HepG2 (cell line): ENCODE results near the gene HOXD9. TPM values are rescaled to one million over a fixed set of nuclear protein-coding genes. Genes with fewer than 3 reads are reported as not detected.
A peak's percentile ranks its signal among the peaks of the same experiment; 100 is the strongest.

Experiments
- ATAC-seq: fragments of 200-7000 bp; cut with Tn5 transposase; 3 replicates; pipeline ENCODE4 v1.9.1; 2020; ENCODE audit warnings: mild to moderate bottlenecking, moderate library complexity
- BruUV-seq: library from RNA; stranded (reverse); fragments of 400-500 nt; replicated peaks from 2 replicates; lab custom pipeline; 2021; lab: Mats Ljungman, UMichigan
- CTCF ChIA-PET: fragments of 300-600 bp; formaldehyde crosslinking; extraction: SDS; loops from one replicate; lab custom pipeline; 2021; ENCODE audit warnings: low total read pairs, inconsistent platforms, low intra/inter-chr PET ratio; lab: Yijun Ruan, JAX
- POLR2A ChIA-PET: fragments of 350-600 bp; sonication (Branson Sonifier 250); formaldehyde crosslinking; loops from one replicate; lab custom pipeline; 2020; ENCODE audit warnings: antibody characterized with exemption, inconsistent platforms; lab: Yijun Ruan, JAX
- DNase-seq: peaks from one replicate; pipeline ENCODE4 v3.0.0-alpha.2; 2015; ENCODE audit warnings: low spot score
- FAIRE-seq: peaks from 3 replicates; lab custom pipeline; 2011; peaks lifted over from hg19 to GRCh38; lab: Jason Lieb, UNC
- H2AFZ ChIP-seq: one replicate; pipeline ENCODE4 v1.6.1; 2011; ENCODE audit warnings: low read length, inconsistent platforms
- H3K27ac ChIP-seq: fragments of 300-600 bp; 3 replicates; pipeline ENCODE4 v1.8.0; 2011; ENCODE audit warnings: mixed run types, mild to moderate bottlenecking, mixed read lengths, low read length, inconsistent platforms; ENCODE audit not compliant: insufficient read depth; ENCODE audit errors: extremely low read length
- H3K27me3 ChIP-seq, 2 experiments: fragments of 200-600 bp in 1 of 2; 2 replicates in 1 of 2; 3 replicates in 1 of 2; pipeline versions ENCODE4 v1.6.0 to v1.8.0; 2011; ENCODE audit warnings: low read length in 2 of 2, mild to moderate bottlenecking in 2 of 2, moderate library complexity in 2 of 2, inconsistent platforms in 1 of 2; ENCODE audit not compliant: insufficient read depth in 2 of 2, control insufficient read depth in 1 of 2
- H3K36me3 ChIP-seq, 2 experiments: fragments of 200-600 bp in 1 of 2; replicated peaks in 1 of 2; 2 replicates in 1 of 2; 3 replicates in 1 of 2; pipeline versions ENCODE4 v1.5.1 to v1.8.0; 2011; ENCODE audit warnings: low read length in 2 of 2, inconsistent platforms in 1 of 2; ENCODE audit not compliant: insufficient read depth in 2 of 2, control insufficient read depth in 1 of 2
- H3K4me1 ChIP-seq: 2 replicates; pipeline ENCODE4 v1.5.1; 2012; ENCODE audit warnings: low read length, inconsistent platforms; ENCODE audit not compliant: insufficient read depth
- H3K4me2 ChIP-seq: 2 replicates; pipeline ENCODE4 v1.6.0; 2011; ENCODE audit warnings: low read depth, low read length, inconsistent platforms
- H3K4me3 ChIP-seq, 3 experiments: fragments of 200-600 bp in 1 of 3; sonication (generic), shearing (Covaris generic) in 1 of 3; replicated peaks in 1 of 3; 2 replicates each; pipeline ENCODE4 v1.5.1; 2011 to 2016; ENCODE audit warnings: low read length in 3 of 3, inconsistent platforms in 2 of 3, low read depth in 2 of 3, mild to moderate bottlenecking in 2 of 3, control low read depth in 1 of 3, mixed read lengths in 1 of 3; ENCODE audit not compliant: insufficient read depth in 1 of 3
- H3K79me2 ChIP-seq: one replicate; pipeline ENCODE4 v1.6.1; 2011; ENCODE audit warnings: low read length, inconsistent platforms; ENCODE audit not compliant: insufficient read depth
- H3K9ac ChIP-seq: 2 replicates; pipeline ENCODE4 v1.6.0; 2011; ENCODE audit warnings: mild to moderate bottlenecking, low read depth, low read length, inconsistent platforms; ENCODE audit not compliant: insufficient read depth
- H3K9me3 ChIP-seq: 2 replicates; pipeline ENCODE4 v1.5.1; 2012; ENCODE audit warnings: mild to moderate bottlenecking, low read length
- H4K20me1 ChIP-seq: 2 replicates; pipeline ENCODE4 v1.6.0; 2011; ENCODE audit warnings: inconsistent platforms, mild to moderate bottlenecking, low read length, moderate library complexity; ENCODE audit not compliant: insufficient read depth
- ATRX ChIP-seq: sonication (generic); formaldehyde crosslinking; IDR thresholded peaks from 2 replicates; pipeline ENCODE4 v1.4.0; 2020; ENCODE audit warnings: missing genetic modification reagents, borderline replicate concordance
- CTCF ChIP-seq: sonication (generic); formaldehyde crosslinking; IDR thresholded peaks from 2 replicates; pipeline ENCODE4 v1.5.0; 2020; ENCODE audit warnings: mild to moderate bottlenecking, missing genetic modification reagents, moderate library complexity
- ELF3 ChIP-seq: IDR thresholded peaks from 2 replicates; pipeline ENCODE4 v1.6.1; 2016; ENCODE audit warnings: missing genetic modification reagents, missing compliant biosample characterization
- MAFG ChIP-seq: sonication (generic); formaldehyde crosslinking; IDR thresholded peaks from 2 replicates; pipeline ENCODE4 v1.5.1; 2020; ENCODE audit warnings: mild to moderate bottlenecking, missing genetic modification reagents
- ZNF180 ChIP-seq: sonication (generic); formaldehyde crosslinking; IDR thresholded peaks from 2 replicates; pipeline ENCODE4 v1.4.0; 2020; ENCODE audit warnings: low read depth, missing genetic modification reagents, borderline replicate concordance
- ZNF333 ChIP-seq: sonication (generic); formaldehyde crosslinking; IDR thresholded peaks from 2 replicates; pipeline ENCODE4 v1.4.0; 2020; ENCODE audit warnings: mild to moderate bottlenecking, missing genetic modification reagents, borderline replicate concordance
- ZNF704 ChIP-seq: sonication (generic); formaldehyde crosslinking; IDR thresholded peaks from 2 replicates; pipeline ENCODE4 v1.8.1; 2023; ENCODE audit warnings: mild to moderate bottlenecking, inconsistent platforms, moderate library complexity, missing genetic modification reagents, borderline replicate concordance
- ZNF747 ChIP-seq: sonication (generic); formaldehyde crosslinking; IDR thresholded peaks from 2 replicates; pipeline ENCODE4 v1.8.1; 2023; ENCODE audit warnings: missing genetic modification reagents, mild to moderate bottlenecking, borderline replicate concordance
- WGBS: methylation state at CpG from one replicate; pipeline ENCODE4 v1.1.6; 2017; ENCODE audit warnings: low lambda C conversion rate; 5-methylcytosine and 5-hydroxymethylcytosine counted together
- in situ Hi-C: cut with HindIII; loops from 2 replicates; pipeline ENCODE4 v1.10.0; 2017; ENCODE audit warnings: low pct_unique_long_range_greater_than_20kb; ENCODE audit not compliant: extremely low pct_ligation_motif_present
- intact Hi-C: fragments of 100-400 bp; cut with micrococcal nuclease; formaldehyde crosslinking; loops from one replicate; pipeline ENCODE4 v1.10.0; 2022; ENCODE audit not compliant: unreplicated experiment
- polyA plus RNA-seq, 8 experiments: library from polyadenylated mRNA; depleted of rRNA in 3 of 8; stranded (reverse) in 7 of 8; unstranded in 1 of 8; fragments of >200 nt; fragmentation: Illumina TruSeq in 4 of 8; extraction: Trizol in 4 of 8; gene quantifications; 2 replicates each; pipeline versions ENCODE4 v1.2.1 to v1.2.3, GENCODE V29; 2011 to 2016; ENCODE audit warnings: low read depth in 4 of 8, missing spikeins in 1 of 8, mixed read lengths in 1 of 8; ENCODE audit not compliant: insufficient read depth in 1 of 8
- total RNA-seq, 5 experiments: library from RNA; depleted of rRNA; stranded (reverse); fragments of >200 nt; fragmentation: Illumina TruSeq; extraction: Trizol; gene quantifications; 2 replicates each; pipeline ENCODE4 v1.2.3, GENCODE V29; 2016; ENCODE audit warnings: low read depth in 1 of 5
- TF ChIP-seq, protein P1 (sequence below): sonication (generic); formaldehyde crosslinking; IDR thresholded peaks from 2 replicates; pipeline ENCODE4 v1.9.0; 2021; ENCODE audit warnings: missing genetic modification reagents, mild to moderate bottlenecking, borderline replicate concordance

HOXD9 gene
- total and polyA plus RNA-seq, 2 of the 13 experiments (the other 11 are each of a cell fraction or from before 2014, with no cell fraction given): not detected

GRCh38 chr2:176158855-176159662 is 36.5 kb downstream of the HOXD9 start:
- Histone ChIP-seq H3K9me3 (no peaks in the 10 kb centered on the region), H3K79me2 (no peaks in the 10 kb centered on the region), H3K4me1 (peaks cover 52% of the 10 kb centered on the region), H3K4me3 (peak overlapping the region in 2 of 3 experiments; percentile 29 to 61; a peak in 1 of 6 replicates), H3K36me3 (no peaks in the 10 kb centered on the region), H3K9ac (no peak overlapping the region), H3K4me2 (peak overlapping the region; percentile 64), H2AFZ (no peak overlapping the region), H3K27ac (no peak overlapping the region), H3K27me3 (peaks cover 14 to 98% of the 10 kb centered on the region in 2 experiments), H4K20me1 (no peaks in the 10 kb centered on the region)
- FAIRE-seq: no peak
- ChIA-PET POLR2A (no interaction called here), CTCF (no interaction called here)
- in situ Hi-C loops: no loop called here
- DNase-seq: no peak
- intact Hi-C loops: no loop called here
- 20% methylated on average over 32 of the region's 39 CpGs for WGBS
- TF ChIP-seq ZNF333 (CRISPR knock-in tag) (0 out of 2 replicates have a peak, but pooled peaks have one; percentile 22), ZNF704 (CRISPR knock-in tag) (no peak)
- no TSS peak for BruUV-seq
- peak; percentile 34 for ATAC-seq

DNA sequence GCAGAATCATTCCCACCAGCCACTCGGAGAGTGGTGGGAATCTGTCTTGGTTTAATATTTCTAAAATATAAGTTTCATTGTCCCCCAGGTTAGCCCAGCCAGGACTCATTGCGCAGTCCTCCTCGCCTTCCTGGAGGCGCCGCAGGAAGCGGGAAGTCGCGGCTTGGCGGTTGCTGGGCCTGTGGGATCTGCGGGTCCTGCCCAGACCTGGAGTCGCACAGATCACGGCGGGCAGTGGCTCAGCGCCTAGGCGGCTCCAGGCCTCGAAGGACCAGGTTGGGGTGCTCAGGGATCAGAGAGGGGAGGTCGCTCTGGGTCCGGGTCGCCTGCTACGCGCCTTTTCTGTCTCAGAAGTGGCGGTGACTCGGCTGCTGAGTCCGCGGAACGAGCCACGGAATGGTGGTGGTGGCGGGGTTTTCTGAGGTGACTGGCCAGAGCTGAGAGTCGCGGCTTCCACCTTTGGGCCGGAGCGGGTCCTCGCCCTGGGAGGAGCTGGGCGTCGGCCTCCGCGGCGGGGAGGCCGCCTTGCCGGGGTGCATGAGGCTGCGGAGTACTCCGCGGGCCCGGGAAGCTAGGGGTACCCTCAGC is 37.2 kb downstream of the HOXD9 start:
- DNase-seq: no peak
- WGBS: 11% methylated on average over 44 of the region's 44 CpGs
- TF ChIP-seq, protein P1, sequence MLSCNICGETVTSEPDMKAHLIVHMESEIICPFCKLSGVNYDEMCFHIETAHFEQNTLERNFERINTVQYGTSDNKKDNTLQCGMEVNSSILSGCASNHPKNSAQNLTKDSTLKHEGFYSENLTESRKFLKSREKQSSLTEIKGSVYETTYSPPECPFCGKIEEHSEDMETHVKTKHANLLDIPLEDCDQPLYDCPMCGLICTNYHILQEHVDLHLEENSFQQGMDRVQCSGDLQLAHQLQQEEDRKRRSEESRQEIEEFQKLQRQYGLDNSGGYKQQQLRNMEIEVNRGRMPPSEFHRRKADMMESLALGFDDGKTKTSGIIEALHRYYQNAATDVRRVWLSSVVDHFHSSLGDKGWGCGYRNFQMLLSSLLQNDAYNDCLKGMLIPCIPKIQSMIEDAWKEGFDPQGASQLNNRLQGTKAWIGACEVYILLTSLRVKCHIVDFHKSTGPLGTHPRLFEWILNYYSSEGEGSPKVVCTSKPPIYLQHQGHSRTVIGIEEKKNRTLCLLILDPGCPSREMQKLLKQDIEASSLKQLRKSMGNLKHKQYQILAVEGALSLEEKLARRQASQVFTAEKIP (CRISPR knock-in tag): no peak
- no peak for TF ChIP-seq ATRX (CRISPR knock-in tag)
- no peak for TF ChIP-seq CTCF
- TF ChIP-seq ZNF180 (CRISPR knock-in tag): no peak
- TF ChIP-seq ZNF747 (CRISPR knock-in tag): 0 out of 2 replicates have a peak, but pooled peaks have one; percentile 30
- peak; percentile 27; the same call in 1 of the 2 replicates for TF ChIP-seq ELF3 (CRISPR knock-in tag)
- peak; percentile 58; the same call in 1 of the 2 replicates for TF ChIP-seq MAFG (CRISPR knock-in tag)

More for the DNA sequence above, 37.2 kb downstream of the HOXD9 start:
- peaks cover 17 to 98% of the 10 kb centered on the region in 2 experiments for H3K27me3 ChIP-seq
- FAIRE-seq: no peak
- H3K4me2 ChIP-seq: peak overlapping the region; percentile 64
- H3K9me3 ChIP-seq: no peaks in the 10 kb centered on the region
- intact Hi-C loops: no loop called here
- no peak overlapping the region for H2AFZ ChIP-seq
- CTCF ChIA-PET: no interaction called here
- H3K27ac ChIP-seq: no peak overlapping the region
- no TSS peak for BruUV-seq
- no peak overlapping the region for H3K9ac ChIP-seq
- H4K20me1 ChIP-seq: no peaks in the 10 kb centered on the region
- peaks cover 49% of the 10 kb centered on the region for H3K4me1 ChIP-seq
- peak; percentile 58 for ATAC-seq
- H3K4me3 ChIP-seq: peak overlapping the region; percentile 22 to 61 (median 29); a peak in 2 of 6 replicates
- in situ Hi-C loops: no loop called here
- H3K79me2 ChIP-seq: no peaks in the 10 kb centered on the region
- H3K36me3 ChIP-seq: no peaks in the 10 kb centered on the region
- POLR2A ChIA-PET: no interaction called here
